SU-DHL-6 (cell line): ENCODE data around the gene UTP18.
"Not testable (repeated sequence)": the region's sequence is repeated elsewhere in the genome, so short reads cannot be mapped to it uniquely, and the experiment has no call there.

Experiments used
- EZH2phosphoT487 ChIP-seq: fragments of 200-600 bp; sonication (generic), shearing (Covaris generic); conservative IDR thresholded peaks from 2 replicates; pipeline ENCODE4 v1.6.1; 2018; ENCODE audit warnings: mild to moderate bottlenecking, antibody characterized with exemption, low read length, moderate library complexity, mixed read lengths
- TF ChIP-seq, protein P1 (sequence below): fragments of 200-600 bp; sonication (generic); IDR thresholded peaks from one replicate; pipeline ENCODE4 v1.5.1; 2017; ENCODE audit warnings: antibody characterized with exemption, mild to moderate bottlenecking, low read length, moderate library complexity; ENCODE audit not compliant: insufficient read depth, poor library complexity, severe bottlenecking

DNA sequence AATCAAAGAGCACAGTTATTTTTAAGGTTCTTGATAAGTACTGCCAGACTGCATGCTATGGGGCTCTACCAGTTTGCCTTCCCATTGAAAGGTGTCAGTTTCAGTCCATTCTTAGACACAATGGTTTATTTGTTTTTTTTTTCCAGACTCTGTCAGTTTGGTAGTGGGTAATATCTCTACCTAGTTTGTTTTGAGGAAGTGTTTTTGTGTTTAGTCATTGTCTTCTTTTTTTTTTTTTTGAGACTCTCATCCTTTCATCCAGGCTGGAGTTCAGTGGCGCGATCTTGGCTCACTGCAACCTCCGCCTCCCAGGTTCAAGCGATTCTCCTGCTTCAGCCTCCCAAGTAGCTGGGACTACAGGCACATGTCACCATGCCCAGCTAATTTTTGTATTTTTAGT is 4.1 kb downstream of the UTP18 start:
- TF ChIP-seq, protein P1, sequence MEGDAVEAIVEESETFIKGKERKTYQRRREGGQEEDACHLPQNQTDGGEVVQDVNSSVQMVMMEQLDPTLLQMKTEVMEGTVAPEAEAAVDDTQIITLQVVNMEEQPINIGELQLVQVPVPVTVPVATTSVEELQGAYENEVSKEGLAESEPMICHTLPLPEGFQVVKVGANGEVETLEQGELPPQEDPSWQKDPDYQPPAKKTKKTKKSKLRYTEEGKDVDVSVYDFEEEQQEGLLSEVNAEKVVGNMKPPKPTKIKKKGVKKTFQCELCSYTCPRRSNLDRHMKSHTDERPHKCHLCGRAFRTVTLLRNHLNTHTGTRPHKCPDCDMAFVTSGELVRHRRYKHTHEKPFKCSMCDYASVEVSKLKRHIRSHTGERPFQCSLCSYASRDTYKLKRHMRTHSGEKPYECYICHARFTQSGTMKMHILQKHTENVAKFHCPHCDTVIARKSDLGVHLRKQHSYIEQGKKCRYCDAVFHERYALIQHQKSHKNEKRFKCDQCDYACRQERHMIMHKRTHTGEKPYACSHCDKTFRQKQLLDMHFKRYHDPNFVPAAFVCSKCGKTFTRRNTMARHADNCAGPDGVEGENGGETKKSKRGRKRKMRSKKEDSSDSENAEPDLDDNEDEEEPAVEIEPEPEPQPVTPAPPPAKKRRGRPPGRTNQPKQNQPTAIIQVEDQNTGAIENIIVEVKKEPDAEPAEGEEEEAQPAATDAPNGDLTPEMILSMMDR = not testable (repeated sequence)
- not testable (repeated sequence) for TF ChIP-seq EZH2phosphoT487
